ENCODE data around the gene CFAP20DC.

CFAP20DC gene

GRCh38 chr3:58839964-58840363 is 209.9 kb downstream of the CFAP20DC start:
- Histone ChIP-seq H3K4me3 (ENCODE audit: low read length) (no peak overlapping the region), H3K4me2 (ENCODE audit: low read length) (no peak overlapping the region)

GRCh38 chr3:58839187-58839586 is 210.6 kb downstream of the CFAP20DC start:
- Histone ChIP-seq H3K79me2 (ENCODE audit: low read length) (no peaks in the 10 kb centered on the region), H3K9me3 (ENCODE audit: insufficient read depth, low read length) (no peaks in the 10 kb centered on the region), H4K20me1 (ENCODE audit: insufficient read depth, low read length) (no peaks in the 10 kb centered on the region), H3K9ac (ENCODE audit: low read length) (no peak overlapping the region), H3K36me3 (replicated peaks; ENCODE audit: low read depth, low read length) (no peaks in the 10 kb centered on the region), H3K27ac (ENCODE audit: low read length) (no peak overlapping the region), H3K4me1 (ENCODE audit: low read length) (no peaks in the 10 kb centered on the region), H3K4me3 (ENCODE audit: low read length) (no peak overlapping the region), H2AFZ (ENCODE audit: low read depth, low read length) (no peak overlapping the region), H3K27me3 (ENCODE audit: low read depth, low read length) (peaks cover 7% of the 10 kb centered on the region; the same call in 1 of the 2 replicates), H3K4me2 (ENCODE audit: low read length) (no peak overlapping the region)
- TF ChIP-seq CTCF (IDR thresholded peaks at IDR 0.05; ENCODE audit: low read depth, low read length) = no peak
- no peak for TF ChIP-seq EZH2phosphoT487 (IDR thresholded peaks at IDR 0.05; ENCODE audit: low read depth)

More at GRCh38 chr3:58839964-58840363, 209.9 kb downstream of the CFAP20DC start:
- H3K9ac ChIP-seq (ENCODE audit: low read length) = no peak overlapping the region
- no peaks in the 10 kb centered on the region for H3K4me1 ChIP-seq (ENCODE audit: low read length)
- no peaks in the 10 kb centered on the region for H4K20me1 ChIP-seq (ENCODE audit: insufficient read depth, low read length)
- H2AFZ ChIP-seq (ENCODE audit: low read depth, low read length) = no peak overlapping the region
- no peaks in the 10 kb centered on the region for H3K9me3 ChIP-seq (ENCODE audit: insufficient read depth, low read length)
- TF ChIP-seq CTCF (IDR thresholded peaks at IDR 0.05; ENCODE audit: low read depth, low read length) (no peak), EZH2phosphoT487 (IDR thresholded peaks at IDR 0.05; ENCODE audit: low read depth) (no peak)
- H3K27me3 ChIP-seq (ENCODE audit: low read depth, low read length) = peaks cover 7% of the 10 kb centered on the region; the same call in 1 of the 2 replicates
- no peak overlapping the region for H3K27ac ChIP-seq (ENCODE audit: low read length)
- H3K79me2 ChIP-seq (ENCODE audit: low read length) = no peaks in the 10 kb centered on the region
- no peaks in the 10 kb centered on the region for H3K36me3 ChIP-seq (replicated peaks; ENCODE audit: low read depth, low read length)

- Histone ChIP-seq H3K4me2 (ENCODE audit: low read length) (no peak overlapping the region), H3K79me2 (ENCODE audit: low read length) (no peaks in the 10 kb centered on the region), H3K4me1 (ENCODE audit: low read length) (no peaks in the 10 kb centered on the region), H3K9me3 (ENCODE audit: insufficient read depth, low read length) (no peaks in the 10 kb centered on the region), H2AFZ (ENCODE audit: low read depth, low read length) (no peak overlapping the region), H3K27ac (ENCODE audit: low read length) (no peak overlapping the region), H3K9ac (ENCODE audit: low read length) (no peak overlapping the region), H3K27me3 (ENCODE audit: low read depth, low read length) (peaks cover 7% of the 10 kb centered on the region; the same call in 1 of the 2 replicates), H3K36me3 (replicated peaks; ENCODE audit: low read depth, low read length) (no peaks in the 10 kb centered on the region), H3K4me3 (ENCODE audit: low read length) (no peak overlapping the region), H4K20me1 (ENCODE audit: insufficient read depth, low read length) (no peaks in the 10 kb centered on the region)
- no peak for TF ChIP-seq EZH2phosphoT487 (IDR thresholded peaks at IDR 0.05; ENCODE audit: low read depth)
- no peak for TF ChIP-seq CTCF (IDR thresholded peaks at IDR 0.05; ENCODE audit: low read depth, low read length)
Measured at GRCh38 chr3:58837856-58838255, 212.0 kb downstream of the CFAP20DC start.

GRCh38 chr3:58837141-58837843 is 212.5 kb downstream of the CFAP20DC start:
- no peak overlapping the region for H3K4me3 ChIP-seq (ENCODE audit: low read length)
- no peaks in the 10 kb centered on the region for H4K20me1 ChIP-seq (ENCODE audit: insufficient read depth, low read length)
- no peak for TF ChIP-seq EZH2phosphoT487 (IDR thresholded peaks at IDR 0.05; ENCODE audit: low read depth)
- TF ChIP-seq CTCF (IDR thresholded peaks at IDR 0.05; ENCODE audit: low read depth, low read length) = no peak
- H3K27ac ChIP-seq (ENCODE audit: low read length) = no peak overlapping the region
- H3K79me2 ChIP-seq (ENCODE audit: low read length) = no peaks in the 10 kb centered on the region
- no peak overlapping the region for H3K9ac ChIP-seq (ENCODE audit: low read length)
- H3K9me3 ChIP-seq (ENCODE audit: insufficient read depth, low read length) = no peaks in the 10 kb centered on the region
- H3K36me3 ChIP-seq (replicated peaks; ENCODE audit: low read depth, low read length) = no peaks in the 10 kb centered on the region
- no peak overlapping the region for H3K4me2 ChIP-seq (ENCODE audit: low read length)
- peaks cover 7% of the 10 kb centered on the region; the same call in 1 of the 2 replicates for H3K27me3 ChIP-seq (ENCODE audit: low read depth, low read length)
- H2AFZ ChIP-seq (ENCODE audit: low read depth, low read length) = no peak overlapping the region
- no peaks in the 10 kb centered on the region for H3K4me1 ChIP-seq (ENCODE audit: low read length)

Data from OCI-LY3 (cell line).